ENCODE results near the gene UFSP1.
A peak's percentile ranks its signal among the peaks of the same experiment; 100 is the strongest.

Gene UFSP1

GRCh38 chr7:100882201-100882600 lies 7.3 kb downstream of the UFSP1 start:
- no peak for TF ChIP-seq POLR2A (IDR thresholded peaks at IDR 0.05; ENCODE audit: low read depth, low read length)
- no peak for FAIRE-seq
- DNase-seq (ENCODE audit: insufficient read length, low spot score), result no peak

GRCh38 chr7:100881136-100881535 lies 8.4 kb downstream of the UFSP1 start:
- no peak for DNase-seq (ENCODE audit: insufficient read length, low spot score)
- FAIRE-seq, result no peak
- TF ChIP-seq POLR2A (IDR thresholded peaks at IDR 0.05; ENCODE audit: low read depth, low read length), result no peak

GRCh38 chr7:100880645-100881044 lies 8.9 kb downstream of the UFSP1 start:
- FAIRE-seq (no peak), DNase-seq (ENCODE audit: insufficient read length, low spot score) (no peak)
- TF ChIP-seq POLR2A (IDR thresholded peaks at IDR 0.05; ENCODE audit: low read depth, low read length), result no peak

- FAIRE-seq, result no peak
- DNase-seq (ENCODE audit: insufficient read length, low spot score), result no peak
- no peak for TF ChIP-seq POLR2A (IDR thresholded peaks at IDR 0.05; ENCODE audit: low read depth, low read length)
These were observed 9.7 kb downstream of the UFSP1 start for GRCh38 chr7:100879685-100880261.

GRCh38 chr7:100878685-100879084 lies 10.8 kb downstream of the UFSP1 start:
- DNase-seq (ENCODE audit: insufficient read length, low spot score), result no peak
- FAIRE-seq, result no peak
- no peak for TF ChIP-seq POLR2A (IDR thresholded peaks at IDR 0.05; ENCODE audit: low read depth, low read length)

- no peak for DNase-seq (ENCODE audit: insufficient read length, low spot score)
- TF ChIP-seq POLR2A (IDR thresholded peaks at IDR 0.05; ENCODE audit: low read depth, low read length), result no peak
- FAIRE-seq, result no peak
These were observed 11.5 kb downstream of the UFSP1 start for GRCh38 chr7:100878013-100878412.

GRCh38 chr7:100875356-100875751 lies 14.2 kb downstream of the UFSP1 start:
- no peak for TF ChIP-seq POLR2A (IDR thresholded peaks at IDR 0.05; ENCODE audit: low read depth, low read length)
- no peak for DNase-seq (ENCODE audit: insufficient read length, low spot score)
- FAIRE-seq, result no peak

- peak; percentile 84 for TF ChIP-seq POLR2A (IDR thresholded peaks at IDR 0.05; ENCODE audit: low read depth, low read length)
- FAIRE-seq (no peak), DNase-seq (ENCODE audit: insufficient read length, low spot score) (peak; percentile 86)
These were observed 14.7 kb downstream of the UFSP1 start, which contains the start of gene SRRT for GRCh38 chr7:100874577-100875355. Gene SRRT, plus strand, starts transcription at chr7:100875103. Its CDS starts 488 bp downstream, at chr7:100875591.

- FAIRE-seq (no peak), DNase-seq (ENCODE audit: insufficient read length, low spot score) (no peak)
- no peak for TF ChIP-seq POLR2A (IDR thresholded peaks at IDR 0.05; ENCODE audit: low read depth, low read length)
These were observed 15.3 kb downstream of the UFSP1 start for GRCh38 chr7:100874300-100874576.

GRCh38 chr7:100873599-100874299 lies 15.8 kb downstream of the UFSP1 start:
- DNase-seq (ENCODE audit: insufficient read length, low spot score), result no peak
- TF ChIP-seq POLR2A (IDR thresholded peaks at IDR 0.05; ENCODE audit: low read depth, low read length), result no peak
- no peak for FAIRE-seq

GRCh38 chr7:100867776-100868485 lies 21.6 kb downstream of the UFSP1 start:
- no peak for TF ChIP-seq POLR2A (IDR thresholded peaks at IDR 0.05; ENCODE audit: low read depth, low read length)
- no peak for FAIRE-seq
- DNase-seq (ENCODE audit: insufficient read length, low spot score), result no peak

- FAIRE-seq (no peak), DNase-seq (ENCODE audit: insufficient read length, low spot score) (peak; percentile 95)
- TF ChIP-seq POLR2A (IDR thresholded peaks at IDR 0.05; ENCODE audit: low read depth, low read length), result peak; percentile 14; the same call in 1 of the 2 replicates
These were observed 22.3 kb downstream of the UFSP1 start, which contains the start of gene TRIP6 for GRCh38 chr7:100867040-100867775. Gene TRIP6, plus strand, starts transcription at chr7:100867387. Its CDS starts 111 bp downstream, at chr7:100867498.

GRCh38 chr7:100866729-100867039 lies 22.8 kb downstream of the UFSP1 start:
- TF ChIP-seq POLR2A (IDR thresholded peaks at IDR 0.05; ENCODE audit: low read depth, low read length), result 0 out of 2 replicates have a peak, but pooled peaks have one; percentile 3
- DNase-seq (ENCODE audit: insufficient read length, low spot score) (no peak), FAIRE-seq (no peak)
